Peyer's patch (tissue), 4 donors: ENCODE measurements around the gene ABCF1. TPM values are rescaled to one million over a fixed set of nuclear protein-coding genes. Genes with fewer than 3 reads are reported as not detected.

Experiments
- DNase-seq, 3 donors: peaks; one replicate each; pipeline ENCODE4 v3.0.0-alpha.2; 2017 to 2019
- H3K27ac ChIP-seq, 4 donors: fragments of 200-600 bp; sonication (generic); one replicate each; pipeline ENCODE4 v1.5.1; 2016 to 2019
- H3K27me3 ChIP-seq, 2 donors: fragments of 200-600 bp; sonication (generic); one replicate each; pipeline ENCODE4 v1.5.1; 2019
- H3K36me3 ChIP-seq, 3 donors: fragments of 200-600 bp; sonication (generic); one replicate each; pipeline ENCODE4 v1.5.1; 2016 to 2019
- H3K4me1 ChIP-seq, 4 donors: fragments of 200-600 bp; sonication (generic); one replicate each; pipeline ENCODE4 v1.5.1; 2016 to 2019
- H3K4me3 ChIP-seq, 4 donors: fragments of 200-600 bp; sonication (generic); 1 replicate in 3 of 4; 2 replicates in 1 of 4; pipeline ENCODE4 v1.5.1; 2016 to 2019; ENCODE audit warnings: mild to moderate bottlenecking in 1 of 4
- H3K9me3 ChIP-seq, 4 donors: fragments of 200-600 bp; sonication (generic); one replicate each; pipeline ENCODE4 v1.5.1; 2016 to 2019; ENCODE audit warnings: mild to moderate bottlenecking in 1 of 4
- CTCF ChIP-seq, 6 experiments: fragments of 450-650 bp in 4 of 6; fragments of 200-600 bp in 2 of 6; sonication (generic) in 1 of 6; IDR thresholded peaks; one replicate each; pipeline ENCODE4 v1.5.1; 2017 to 2019; ENCODE audit warnings: antibody characterized with exemption in 6 of 6, mild to moderate bottlenecking in 3 of 6, moderate library complexity in 1 of 6
- POLR2A ChIP-seq, 2 donors: fragments of 450-650 bp; IDR thresholded peaks; one replicate each; pipeline ENCODE4 v1.5.1; 2017; ENCODE audit warnings: antibody characterized with exemption in 2 of 2, mild to moderate bottlenecking in 2 of 2, moderate library complexity in 2 of 2
- total RNA-seq, 4 donors: library from RNA; depleted of rRNA; stranded (reverse); fragments of >200 nt; gene quantifications; one replicate each; pipeline ENCODE4 v1.1.0, GENCODE V29; 2016

ABCF1 gene
- total RNA-seq, 4 donors from 2014 or later: 38.6 to 328 (median 45.2) TPM

- DNase-seq: no peak
- Histone ChIP-seq H3K4me1 (peaks cover 0 to 31% (median 9%) of the 10 kb centered on the region in 4 donors), H3K9me3 (no peaks in the 10 kb centered on the region)
Observed at GRCh38 chr6:30615958-30616810, 44.9 kb downstream of the ABCF1 start.

GRCh38 chr6:30616811-30617564 is 45.7 kb downstream of the ABCF1 start, which contains the start of gene PPP1R10:
Gene PPP1R10, minus strand, starts transcription at chr6:30617243. Its CDS starts 7,299 bp downstream, at chr6:30609944.
- Histone ChIP-seq H3K9me3 (no peaks in the 10 kb centered on the region), H3K4me3 (peak within 1 kb of the TSS; percentile 70 to 86 (median 76)), H3K27me3 (no peaks in the 10 kb centered on the region), H3K27ac (peak within 1 kb of the TSS; percentile 87 to 97 (median 92)), H3K36me3 (peaks cover 0 to 38% (median 0%) of the 10 kb centered on the region in 3 donors), H3K4me1 (peaks cover 0 to 31% (median 9%) of the 10 kb centered on the region in 4 donors)
- TF ChIP-seq CTCF (IDR thresholded peaks at IDR 0.05): no peak
- peak; percentile 100 for TF ChIP-seq POLR2A (IDR thresholded peaks at IDR 0.05)
- peak; percentile 95 to 100 (median 99) for DNase-seq

More at GRCh38 chr6:30615958-30616810, 44.9 kb downstream of the ABCF1 start:
- H3K4me3 ChIP-seq: peak overlapping the region; percentile 70 to 86 (median 76)
- peaks cover 0 to 30% (median 0%) of the 10 kb centered on the region in 3 donors for H3K36me3 ChIP-seq
- TF ChIP-seq CTCF (IDR thresholded peaks at IDR 0.05) (no peak), POLR2A (IDR thresholded peaks at IDR 0.05) (peak in 1 of 2 donors; percentile 21)
- H3K27me3 ChIP-seq: no peaks in the 10 kb centered on the region
- H3K27ac ChIP-seq: peak overlapping the region; percentile 87 to 97 (median 92)

- peak; percentile 94 to 99 (median 97) for DNase-seq
Observed at GRCh38 chr6:30617565-30618269, 46.5 kb downstream of the ABCF1 start, which contains the start of gene MRPS18B. Gene MRPS18B, plus strand, starts transcription at chr6:30617840. Its CDS starts 26 bp downstream, at chr6:30617866.

GRCh38 chr6:30618270-30618797 is 47.1 kb downstream of the ABCF1 start:
- Histone ChIP-seq H3K4me3 (peak overlapping the region; percentile 64 to 76 (median 72)), H3K4me1 (peaks cover 0 to 21% (median 9%) of the 10 kb centered on the region in 4 donors), H3K9me3 (no peaks in the 10 kb centered on the region), H3K27ac (peak overlapping the region; percentile 87 to 97 (median 92)), H3K27me3 (no peaks in the 10 kb centered on the region), H3K36me3 (peaks cover 0 to 48% (median 0%) of the 10 kb centered on the region in 3 donors)
- TF ChIP-seq CTCF (IDR thresholded peaks at IDR 0.05) (no peak), POLR2A (IDR thresholded peaks at IDR 0.05) (peak; percentile 20 to 70)
- peak in 1 of 3 donors; percentile 57 for DNase-seq

More at GRCh38 chr6:30617565-30618269, 46.5 kb downstream of the ABCF1 start, which contains the start of gene MRPS18B:
- H3K27ac ChIP-seq: peak within 1 kb of the TSS; percentile 87 to 97 (median 92)
- TF ChIP-seq POLR2A (IDR thresholded peaks at IDR 0.05): peak; percentile 70 to 93
- no peak for TF ChIP-seq CTCF (IDR thresholded peaks at IDR 0.05)
- peaks cover 0 to 44% (median 0%) of the 10 kb centered on the region in 3 donors for H3K36me3 ChIP-seq
- peak within 1 kb of the TSS; percentile 70 to 86 (median 76) for H3K4me3 ChIP-seq
- H3K27me3 ChIP-seq: no peaks in the 10 kb centered on the region
- H3K9me3 ChIP-seq: no peaks in the 10 kb centered on the region
- peaks cover 0 to 28% (median 9%) of the 10 kb centered on the region in 4 donors for H3K4me1 ChIP-seq
